HCT116 (cell line): ENCODE results near the gene GNAS. TPM values are rescaled to one million over a fixed set of nuclear protein-coding genes. Genes with fewer than 3 reads are reported as not detected.

ENCODE experiments used
- ATAC-seq: fragments of 200-7000 bp; cut with Tn5 transposase; 2 replicates; pipeline ENCODE4 v1.9.1; 2020; ENCODE audit warnings: mild to moderate bottlenecking, moderate library complexity
- BruUV-seq: library from RNA; stranded (reverse); fragments of 400-500 nt; replicated peaks from 2 replicates; lab custom pipeline; 2021; lab: Mats Ljungman, UMichigan
- CTCF ChIA-PET: fragments of 300-600 bp; sonication (Branson Sonifier 250); formaldehyde crosslinking; loops from one replicate; lab custom pipeline; 2021; ENCODE audit warnings: antibody characterized with exemption; lab: Charles Lee
- POLR2A ChIA-PET: fragments of 300-600, 350-600 bp; sonication (Branson Sonifier 250); formaldehyde crosslinking; loops from one replicate; lab custom pipeline; 2021; ENCODE audit warnings: antibody characterized with exemption; lab: Charles Lee
- RAD21 ChIA-PET, 2 experiments: fragments of 300-600 bp; sonication (Branson Sonifier 250); formaldehyde crosslinking; loops; one replicate each; lab custom pipeline; 2023; ENCODE audit warnings: low total read pairs in 2 of 2; ENCODE audit not compliant: uncharacterized antibody in 2 of 2, unreplicated experiment in 2 of 2, low non-redundant PET in 1 of 2; lab: Charles Lee
- DNase-seq: peaks from one replicate; pipeline ENCODE4 v3.0.0-alpha.2; 2010; ENCODE audit warnings: low read depth, low spot score
- H2AFZ ChIP-seq: fragments of 200-600 bp; shearing (Covaris generic), sonication (generic); 2 replicates; pipeline ENCODE4 v1.6.1; 2017; ENCODE audit warnings: low read depth, mixed run types, mixed read lengths, antibody characterized with exemption, low read length; ENCODE audit not compliant: poor library complexity, severe bottlenecking
- H3K27ac ChIP-seq: 2 replicates; pipeline ENCODE4 v1.5.1; 2012; ENCODE audit warnings: low read depth, low read length
- H3K27me3 ChIP-seq: fragments of 200-600 bp; sonication (generic); 2 replicates; pipeline ENCODE4 v1.6.1; 2016; ENCODE audit warnings: mixed run types, low read length, mixed read lengths; ENCODE audit not compliant: insufficient read depth
- H3K36me3 ChIP-seq, 2 experiments: fragments of 200-500 bp in 1 of 2; fragments of 200-600 bp in 1 of 2; sonication (Bioruptor generic) in 1 of 2; sonication (generic) in 1 of 2; 2 replicates each; pipeline versions ENCODE4 v1.5.1 to v1.6.1; 2014 to 2016; ENCODE audit warnings: low read length in 2 of 2, inconsistent platforms in 1 of 2, mixed read lengths in 1 of 2, mixed run types in 1 of 2; ENCODE audit not compliant: insufficient read depth in 2 of 2, control insufficient read depth in 1 of 2
- H3K4me1 ChIP-seq, 2 experiments: fragments of 200-600 bp in 1 of 2; sonication (generic) in 1 of 2; 2 replicates each; pipeline versions ENCODE4 v1.5.1 to v1.6.1; 2012 to 2017; ENCODE audit warnings: low read length in 2 of 2, inconsistent platforms in 1 of 2, mild to moderate bottlenecking in 1 of 2, mixed read lengths in 1 of 2, mixed run types in 1 of 2, moderate library complexity in 1 of 2; ENCODE audit not compliant: insufficient read depth in 2 of 2, control insufficient read depth in 1 of 2
- H3K4me2 ChIP-seq: fragments of 200-600 bp; sonication (generic); 2 replicates; pipeline ENCODE4 v1.6.1; 2017; ENCODE audit warnings: mixed run types, low read length, mixed read lengths
- H3K4me3 ChIP-seq, 2 experiments: fragments of 200-600 bp in 1 of 2; sonication (generic) in 1 of 2; replicated peaks in 1 of 2; 2 replicates each; pipeline ENCODE4 v1.5.1; 2011 to 2016; ENCODE audit warnings: low read length in 2 of 2, control low read depth in 1 of 2, low read depth in 1 of 2, mild to moderate bottlenecking in 1 of 2, mixed read lengths in 1 of 2, mixed run types in 1 of 2
- H3K79me2 ChIP-seq: fragments of 200-600 bp; sonication (generic); 2 replicates; pipeline ENCODE4 v1.6.1; 2017; ENCODE audit warnings: mild to moderate bottlenecking, mixed run types, low read length, moderate library complexity, mixed read lengths; ENCODE audit not compliant: insufficient read depth
- H3K9ac ChIP-seq: fragments of 200-600 bp; sonication (generic); 2 replicates; pipeline ENCODE4 v1.6.1; 2016; ENCODE audit warnings: low read length, mixed read lengths
- H3K9me2 ChIP-seq: fragments of 200-600 bp; sonication (generic), shearing (Covaris generic); 2 replicates; pipeline ENCODE4 v1.6.1; 2017; ENCODE audit warnings: mixed run types, mild to moderate bottlenecking, moderate library complexity; ENCODE audit not compliant: insufficient read depth
- H3K9me3 ChIP-seq, 2 experiments: fragments of 200-500 bp in 1 of 2; fragments of 200-600 bp in 1 of 2; sonication (Bioruptor generic) in 1 of 2; sonication (generic) in 1 of 2; 2 replicates each; pipeline ENCODE4 v1.6.1; 2014 to 2017; ENCODE audit warnings: low read length in 2 of 2, mixed read lengths in 2 of 2, inconsistent platforms in 1 of 2, low read depth in 1 of 2, mild to moderate bottlenecking in 1 of 2, mixed run types in 1 of 2, moderate library complexity in 1 of 2; ENCODE audit not compliant: control insufficient read depth in 1 of 2, insufficient read depth in 1 of 2
- H4K20me1 ChIP-seq: fragments of 200-600 bp; sonication (generic), shearing (Covaris generic); 2 replicates; pipeline ENCODE4 v1.6.1; 2017; ENCODE audit warnings: mixed run types, mild to moderate bottlenecking, moderate library complexity; ENCODE audit not compliant: insufficient read depth
- CEBPB ChIP-seq: IDR thresholded peaks from 2 replicates; pipeline ENCODE4 v1.6.1; 2012; ENCODE audit warnings: low read depth
- EGR1 ChIP-seq: IDR thresholded peaks from 2 replicates; pipeline ENCODE4 v1.6.1; 2012; ENCODE audit warnings: low read depth
- EZH2phosphoT487 ChIP-seq: fragments of 200-600 bp; IDR thresholded peaks from 2 replicates; pipeline ENCODE4 v1.6.1; 2018; ENCODE audit warnings: antibody characterized with exemption, borderline replicate concordance
- FOSL1 ChIP-seq: IDR thresholded peaks from 2 replicates; pipeline ENCODE4 v1.6.1; 2012; ENCODE audit warnings: low read depth
- JUND ChIP-seq: IDR thresholded peaks from 2 replicates; pipeline ENCODE4 v1.6.1; 2012
- POLR2AphosphoS5 ChIP-seq: IDR thresholded peaks from 2 replicates; pipeline ENCODE4 v1.6.1; 2011; ENCODE audit warnings: mild to moderate bottlenecking, low read depth, low read length, moderate library complexity
- RAD21 ChIP-seq: IDR thresholded peaks from 2 replicates; pipeline ENCODE4 v1.6.1; 2012; ENCODE audit warnings: low read depth, mild to moderate bottlenecking
- SIN3A ChIP-seq: IDR thresholded peaks from 2 replicates; pipeline ENCODE4 v1.6.1; 2012; ENCODE audit warnings: low read depth
- SP1 ChIP-seq: IDR thresholded peaks from 2 replicates; pipeline ENCODE4 v1.6.1; 2012; ENCODE audit warnings: low read depth
- TCF7L2 ChIP-seq: IDR thresholded peaks from 2 replicates; pipeline ENCODE4 v1.7.0; 2011; ENCODE audit warnings: borderline replicate concordance, inconsistent platforms; ENCODE audit not compliant: insufficient read depth, insufficient read length; ENCODE audit errors: extremely low read depth
- YY1 ChIP-seq: IDR thresholded peaks from 2 replicates; pipeline ENCODE4 v1.6.1; 2011; ENCODE audit warnings: low read length, low read depth, moderate library complexity, mild to moderate bottlenecking; ENCODE audit not compliant: insufficient replicate concordance; ENCODE audit errors: extremely low read depth
- intact Hi-C: fragments of 100-400 bp; cut with micrococcal nuclease; formaldehyde crosslinking; loops from 2 replicates; pipeline ENCODE4 v1.10.0; 2022
- total RNA-seq: library from RNA; stranded (reverse); gene quantifications from one replicate; pipeline ENCODE4 v1.2.1, GENCODE V29; 2021; ENCODE audit not compliant: unreplicated experiment
- TF ChIP-seq, protein P1 (sequence below): IDR thresholded peaks from 2 replicates; pipeline ENCODE4 v1.6.1; 2012
- TF ChIP-seq, protein P2 (sequence below): IDR thresholded peaks from 2 replicates; pipeline ENCODE4 v1.6.1; 2012

Gene GNAS
- total RNA-seq, 1 experiment from 2014 or later: 699 TPM

DNA sequence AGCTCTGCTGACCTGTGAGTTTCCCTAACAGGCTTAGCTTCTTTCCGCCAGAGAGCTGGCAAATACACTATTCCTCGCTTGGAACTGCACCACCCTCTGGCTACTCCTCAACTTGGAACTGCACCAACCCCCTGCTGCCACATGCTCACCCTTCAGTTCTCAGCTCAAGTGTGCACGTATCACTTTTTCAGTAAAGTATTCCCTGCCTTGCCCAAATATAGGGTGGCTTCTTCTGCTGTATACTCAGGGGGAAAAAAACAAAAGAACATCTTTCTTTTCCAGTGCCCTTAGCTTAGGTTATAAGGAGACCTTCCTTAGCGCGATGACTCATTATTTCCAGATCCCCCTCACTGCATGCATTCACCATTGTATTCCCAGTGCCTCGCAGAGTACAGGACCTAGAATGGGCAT is 23.0 kb upstream of the GNAS start:
- DNase-seq: no peak
- no peak for ATAC-seq
- RAD21 ChIA-PET: no interaction called here
- H3K9ac ChIP-seq: no peak overlapping the region
- POLR2A ChIA-PET: no interaction called here
- no peaks in the 10 kb centered on the region for H3K9me3 ChIP-seq
- TF ChIP-seq EGR1 (no peak), JUND (no peak), FOSL1 (no peak), TCF7L2 (no peak), YY1 (no peak), CEBPB (no peak), EZH2phosphoT487 (no peak), POLR2AphosphoS5 (no peak), SP1 (no peak), RAD21 (no peak)
- TF ChIP-seq, protein P1, sequence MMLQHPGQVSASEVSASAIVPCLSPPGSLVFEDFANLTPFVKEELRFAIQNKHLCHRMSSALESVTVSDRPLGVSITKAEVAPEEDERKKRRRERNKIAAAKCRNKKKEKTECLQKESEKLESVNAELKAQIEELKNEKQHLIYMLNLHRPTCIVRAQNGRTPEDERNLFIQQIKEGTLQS: no peak
- TF ChIP-seq, protein P2, sequence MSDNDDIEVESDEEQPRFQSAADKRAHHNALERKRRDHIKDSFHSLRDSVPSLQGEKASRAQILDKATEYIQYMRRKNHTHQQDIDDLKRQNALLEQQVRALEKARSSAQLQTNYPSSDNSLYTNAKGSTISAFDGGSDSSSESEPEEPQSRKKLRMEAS: no peak
- TF ChIP-seq, all 23 proteins: peak for 0
- CTCF ChIA-PET: no interaction called here
- Histone ChIP-seq H2AFZ (no peak overlapping the region), H4K20me1 (no peaks in the 10 kb centered on the region), H3K4me3 (no peak overlapping the region), H3K9me2 (no peaks in the 10 kb centered on the region), H3K4me2 (no peak overlapping the region), H3K79me2 (no peaks in the 10 kb centered on the region), H3K4me1 (no peaks in the 10 kb centered on the region), H3K36me3 (no peaks in the 10 kb centered on the region), H3K27ac (no peak overlapping the region), H3K27me3 (peaks cover 24% of the 10 kb centered on the region)
- intact Hi-C loops: no loop called here
- no TSS peak for BruUV-seq

GRCh38 chr20:58832457-58832856 is 20.1 kb upstream of the GNAS start:
- H4K20me1 ChIP-seq: no peaks in the 10 kb centered on the region
- no TSS peak for BruUV-seq
- ChIA-PET POLR2A (no interaction called here), CTCF (no interaction called here), RAD21 (no interaction called here)
- H3K9ac ChIP-seq: no peak overlapping the region
- TF ChIP-seq JUND (no peak), TCF7L2 (no peak), SIN3A (no peak)
- peaks cover 35% of the 10 kb centered on the region for H3K27me3 ChIP-seq
- no peaks in the 10 kb centered on the region for H3K36me3 ChIP-seq
- DNase-seq (no peak), ATAC-seq (no peak)
- no peak overlapping the region for H2AFZ ChIP-seq
- H3K9me2 ChIP-seq: no peaks in the 10 kb centered on the region
- no peak overlapping the region for H3K4me2 ChIP-seq
- no peaks in the 10 kb centered on the region for H3K79me2 ChIP-seq
- H3K4me3 ChIP-seq: no peak overlapping the region
- no peak overlapping the region for H3K27ac ChIP-seq
- intact Hi-C loops: loop anchor here (10.0 kb wide), 1 partner anchor 598 kb away; no protein-coding TSS in a partner anchor
- H3K9me3 ChIP-seq: no peaks in the 10 kb centered on the region
- no peaks in the 10 kb centered on the region for H3K4me1 ChIP-seq
